Measurements from ENCODE around the gene CDC42EP4.

GRCh38 chr17:73357318-73357717 lies 45.5 kb upstream of the CDC42EP4 start:
- TF ChIP-seq CTCF (IDR thresholded peaks at IDR 0.05) (no peak), POLR2A (IDR thresholded peaks at IDR 0.05) (no peak)
